Measurements from ENCODE around the gene B4GALT2. TPM values are rescaled to one million over a fixed set of nuclear protein-coding genes. Genes with fewer than 3 reads are reported as not detected.

The B4GALT2 gene
- total and polyA plus RNA-seq, 9 of the 15 experiments (the other 6 are each of a cell fraction or from before 2014, with no cell fraction given): 1.3 to 86.8 (median 43.8) TPM

GRCh38 chr1:44030605-44031251, 51.7 kb downstream of the B4GALT2 start (continued):
- peak; percentile 38; the same call in 1 of the 2 replicates for TF ChIP-seq AFF4 (CRISPR knock-in tag; IDR thresholded peaks at IDR 0.05)
- no peak for TF ChIP-seq ZNF778 (CRISPR knock-in tag; IDR thresholded peaks at IDR 0.05)
- TF ChIP-seq TRIM24 (IDR thresholded peaks at IDR 0.05): 0 out of 4 replicates have a peak, but pooled peaks of 1 of the 2 experiments have one; percentile 40
- no peak for TF ChIP-seq RBM15 (IDR thresholded peaks at IDR 0.05; ENCODE audit: insufficient read depth, low read length)
- TF ChIP-seq PHF20 (IDR thresholded peaks at IDR 0.05; ENCODE audit: partially characterized antibody): peak; percentile 17
- no peak for TF ChIP-seq MAFF (IDR thresholded peaks at IDR 0.05; ENCODE audit: low read length)
- no peak for TF ChIP-seq PHB2 (IDR thresholded peaks at IDR 0.05; ENCODE audit: low read depth)
- 0 out of 2 replicates have a peak, but pooled peaks have one; percentile 8 for TF ChIP-seq SUPT5H (IDR thresholded peaks at IDR 0.05)
- TF ChIP-seq CLOCK (CRISPR knock-in tag; IDR thresholded peaks at IDR 0.05; ENCODE audit: borderline replicate concordance): no peak
- TF ChIP-seq ZKSCAN3 (CRISPR knock-in tag; IDR thresholded peaks at IDR 0.05): no peak
- TF ChIP-seq KLF13 (tag; IDR thresholded peaks at IDR 0.05; ENCODE audit: borderline replicate concordance, low read depth): 0 out of 2 replicates have a peak, but pooled peaks have one; percentile 38
- TF ChIP-seq HNRNPUL1 (IDR thresholded peaks at IDR 0.05; ENCODE audit: low read length): no peak
- TF ChIP-seq CEBPB (tag; IDR thresholded peaks at IDR 0.05): no peak
- TF ChIP-seq MIER1 (IDR thresholded peaks at IDR 0.05; ENCODE audit: low read depth): no peak
- TF ChIP-seq U2AF2 (optimal IDR thresholded peaks at IDR 0.05; ENCODE audit: low read depth, low read length): no peak
- TF ChIP-seq MTF1 (CRISPR knock-in tag; IDR thresholded peaks at IDR 0.05; ENCODE audit: borderline replicate concordance): no peak
- 0 out of 2 replicates have a peak, but pooled peaks have one; percentile 18 for TF ChIP-seq ZBTB17 (CRISPR knock-in tag; IDR thresholded peaks at IDR 0.05)
- no peak for TF ChIP-seq ETS2 (tag; IDR thresholded peaks at IDR 0.05; ENCODE audit: borderline replicate concordance, poor library complexity, severe bottlenecking)
- 0 out of 2 replicates have a peak, but pooled peaks have one; percentile 12 for TF ChIP-seq TARDBP (IDR thresholded peaks at IDR 0.05)
- TF ChIP-seq SIN3A (IDR thresholded peaks at IDR 0.05; ENCODE audit: borderline replicate concordance in 2 of 2, control insufficient read depth in 1 of 2, low read depth in 2 of 2, low read length in 2 of 2): peak in 1 of 2 experiments; percentile 55; a peak in 2 of 4 replicates
- TF ChIP-seq ELF4 (CRISPR knock-in tag; IDR thresholded peaks at IDR 0.05): 0 out of 2 replicates have a peak, but pooled peaks have one; percentile 41
- TF ChIP-seq NFXL1 (CRISPR knock-in tag; IDR thresholded peaks at IDR 0.05): no peak
- TF ChIP-seq ZNF431 (CRISPR knock-in tag; IDR thresholded peaks at IDR 0.05): no peak; the same call in 1 of the 2 replicates
- TF ChIP-seq CBFA2T3 (IDR thresholded peaks at IDR 0.05): peak; percentile 68

Measured in K562 (cell line).